Keratinocyte (primary cell): ENCODE results near the gene TXLNB.

ENCODE experiments used
- EZH2 ChIP-seq: IDR thresholded peaks from one replicate; pipeline ENCODE4 v1.6.1; 2012; ENCODE audit warnings: inconsistent platforms, mild to moderate bottlenecking, low read length, moderate library complexity
- TF ChIP-seq, protein P1 (sequence below), 3 experiments: IDR thresholded peaks in 1 of 3; conservative IDR thresholded peaks in 1 of 3; optimal IDR thresholded peaks in 1 of 3; 2 replicates in 2 of 3; 3 replicates in 1 of 3; pipeline versions ENCODE3 to v1.5.1; 2011; ENCODE audit warnings: low read length in 3 of 3, mild to moderate bottlenecking in 3 of 3, moderate library complexity in 2 of 3, control low read depth in 1 of 3, inconsistent platforms in 1 of 3; ENCODE audit not compliant: insufficient read depth in 2 of 3; ENCODE audit errors: extremely low read depth in 1 of 3

- TF ChIP-seq, protein P1, sequence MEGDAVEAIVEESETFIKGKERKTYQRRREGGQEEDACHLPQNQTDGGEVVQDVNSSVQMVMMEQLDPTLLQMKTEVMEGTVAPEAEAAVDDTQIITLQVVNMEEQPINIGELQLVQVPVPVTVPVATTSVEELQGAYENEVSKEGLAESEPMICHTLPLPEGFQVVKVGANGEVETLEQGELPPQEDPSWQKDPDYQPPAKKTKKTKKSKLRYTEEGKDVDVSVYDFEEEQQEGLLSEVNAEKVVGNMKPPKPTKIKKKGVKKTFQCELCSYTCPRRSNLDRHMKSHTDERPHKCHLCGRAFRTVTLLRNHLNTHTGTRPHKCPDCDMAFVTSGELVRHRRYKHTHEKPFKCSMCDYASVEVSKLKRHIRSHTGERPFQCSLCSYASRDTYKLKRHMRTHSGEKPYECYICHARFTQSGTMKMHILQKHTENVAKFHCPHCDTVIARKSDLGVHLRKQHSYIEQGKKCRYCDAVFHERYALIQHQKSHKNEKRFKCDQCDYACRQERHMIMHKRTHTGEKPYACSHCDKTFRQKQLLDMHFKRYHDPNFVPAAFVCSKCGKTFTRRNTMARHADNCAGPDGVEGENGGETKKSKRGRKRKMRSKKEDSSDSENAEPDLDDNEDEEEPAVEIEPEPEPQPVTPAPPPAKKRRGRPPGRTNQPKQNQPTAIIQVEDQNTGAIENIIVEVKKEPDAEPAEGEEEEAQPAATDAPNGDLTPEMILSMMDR (optimal IDR thresholded peaks at IDR 0.05 in 1 of 3, IDR thresholded peaks at IDR 0.05 in 1 of 3, conservative IDR thresholded peaks at IDR 0.05 in 1 of 3; ENCODE audit: extremely low read depth in 1 of 3, insufficient read depth in 2 of 3, low read length in 3 of 3), result no peak
- no peak for TF ChIP-seq EZH2
These were observed 97.1 kb downstream of the TXLNB start for GRCh38 chr6:139194740-139195139.
